CD4-positive, alpha-beta memory T cell (primary cell): ENCODE data around the gene PPP1R8. TPM values are rescaled to one million over a fixed set of nuclear protein-coding genes. Genes with fewer than 3 reads are reported as not detected.
A peak's percentile ranks its signal among the peaks of the same experiment; 100 is the strongest.
"Not testable (repeated sequence)": the region's sequence is repeated elsewhere in the genome, so short reads cannot be mapped to it uniquely, and the experiment has no call there.

Experiments used
- CTCF ChIA-PET: fragments of 350-600 bp; sonication (Branson Sonifier 250); formaldehyde crosslinking; loops from one replicate; lab custom pipeline; 2021; ENCODE audit warnings: inconsistent platforms; ENCODE audit not compliant: partially characterized antibody; lab: Charles Lee
- POLR2A ChIA-PET: fragments of 350-600 bp; sonication (Branson Sonifier 250); formaldehyde crosslinking; loops from one replicate; lab custom pipeline; 2021; ENCODE audit not compliant: partially characterized antibody; lab: Charles Lee
- DNase-seq, 5 donors: peaks; one replicate each; pipeline versions ENCODE4 v3.0.0 to v3.0.0-alpha.2; 2020 to 2022; ENCODE audit warnings: mixed read lengths in 1 of 5
- H3K27ac ChIP-seq: one replicate; pipeline ENCODE4 v1.7.0; 2013; ENCODE audit warnings: low read depth, low read length
- H3K27me3 ChIP-seq: 2 replicates; pipeline ENCODE4 v1.7.0; 2013; ENCODE audit warnings: mild to moderate bottlenecking, low read length, moderate library complexity; ENCODE audit not compliant: insufficient read depth
- H3K36me3 ChIP-seq: 2 replicates; pipeline ENCODE4 v1.7.0; 2013; ENCODE audit warnings: mild to moderate bottlenecking, low read length, moderate library complexity; ENCODE audit not compliant: insufficient read depth
- H3K4me1 ChIP-seq: 2 replicates; pipeline ENCODE4 v1.7.0; 2013; ENCODE audit warnings: mild to moderate bottlenecking, low read length, moderate library complexity; ENCODE audit not compliant: insufficient read depth
- H3K4me3 ChIP-seq, 2 donors: one replicate each; pipeline ENCODE4 v1.7.0; 2013; ENCODE audit warnings: low read length in 2 of 2, mild to moderate bottlenecking in 1 of 2
- H3K9me3 ChIP-seq, 2 donors: one replicate each; pipeline ENCODE4 v1.7.0; 2013; ENCODE audit warnings: low read length in 2 of 2, control low read depth in 1 of 2; ENCODE audit not compliant: control insufficient read depth in 1 of 2
- H3K27ac Mint-ChIP-seq, 7 donors: one replicate each; pipeline ENCODE4 v1.8.0; 2020 to 2021; ENCODE audit warnings: mixed read lengths in 7 of 7, mild to moderate bottlenecking in 6 of 7, inconsistent platforms in 3 of 7, moderate library complexity in 3 of 7
- H3K27me3 Mint-ChIP-seq, 2 donors: one replicate each; pipeline ENCODE4 v1.8.0; 2020 to 2021; ENCODE audit warnings: mixed read lengths in 2 of 2
- H3K36me3 Mint-ChIP-seq, 2 donors: one replicate each; pipeline ENCODE4 v1.8.0; 2020 to 2021; ENCODE audit warnings: mixed read lengths in 2 of 2, inconsistent platforms in 1 of 2, mild to moderate bottlenecking in 1 of 2
- H3K4me1 Mint-ChIP-seq, 4 donors: one replicate each; pipeline ENCODE4 v1.8.0; 2020 to 2021; ENCODE audit warnings: mixed read lengths in 4 of 4, mild to moderate bottlenecking in 1 of 4
- H3K4me3 Mint-ChIP-seq, 8 donors: one replicate each; pipeline ENCODE4 v1.8.0; 2020 to 2021; ENCODE audit warnings: mixed read lengths in 8 of 8, mild to moderate bottlenecking in 7 of 8, moderate library complexity in 6 of 8, inconsistent platforms in 3 of 8
- H3K9me3 Mint-ChIP-seq, 8 donors: one replicate each; pipeline ENCODE4 v1.8.0; 2020 to 2021; ENCODE audit warnings: mixed read lengths in 8 of 8, mild to moderate bottlenecking in 5 of 8, inconsistent platforms in 3 of 8, moderate library complexity in 1 of 8
- intact Hi-C: fragments of 100-400 bp; cut with micrococcal nuclease; formaldehyde crosslinking; loops from one replicate; pipeline ENCODE4 v1.15.1; 2023
- polyA plus RNA-seq, 2 donors: library from polyadenylated mRNA; unstranded; fragments of 300-500 nt; fragmentation: Illumina TruSeq; gene quantifications; one replicate each; pipeline ENCODE4 v1.2.3, GENCODE V29; 2021
- total RNA-seq, 2 experiments: library from RNA; stranded (reverse); gene quantifications; one replicate each; pipeline ENCODE4 v1.2.3, GENCODE V29; 2021

Gene PPP1R8
- total and polyA plus RNA-seq, 4 experiments from 2014 or later = 27.8 to 45.8 (median 40.0) TPM

DNA sequence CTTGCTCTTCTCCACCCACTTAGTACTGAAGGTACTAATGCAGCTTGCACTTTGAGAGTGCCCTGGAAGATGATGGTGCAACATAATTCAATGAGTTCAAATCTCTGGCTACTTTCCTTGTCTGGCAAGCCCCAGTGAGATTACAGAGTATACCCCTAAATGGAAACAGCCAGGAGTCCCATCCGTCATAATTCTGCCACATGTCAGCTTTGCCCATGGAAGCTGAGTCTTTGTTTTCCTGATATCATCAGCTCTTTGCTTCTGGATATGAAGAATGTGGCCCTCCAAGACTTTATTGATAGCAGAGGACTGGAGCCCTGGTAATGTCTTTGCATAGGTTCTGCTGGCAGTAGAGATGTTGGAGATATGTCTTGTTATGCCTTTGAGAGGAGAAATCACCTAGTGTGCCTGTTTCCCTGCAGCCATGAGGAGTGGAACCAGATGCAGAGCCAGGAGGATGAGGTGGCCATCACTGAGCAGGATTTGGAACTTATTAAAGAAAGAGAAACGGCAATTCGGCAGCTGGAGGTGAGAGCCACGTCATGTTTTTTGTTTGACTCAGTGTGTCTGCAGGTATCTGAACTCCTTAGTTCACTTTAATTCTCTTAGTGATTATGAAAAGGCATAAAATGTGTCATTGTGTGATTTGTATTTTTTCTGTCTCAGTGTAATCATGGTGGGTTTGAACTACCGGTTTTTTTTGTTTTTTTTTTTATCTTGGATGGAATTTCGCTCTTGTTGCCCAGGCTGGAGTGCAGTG lies 18.7 kb upstream of the PPP1R8 start:
- Histone ChIP-seq H3K27ac (no peak overlapping the region), H3K4me3 (no peak overlapping the region), H3K36me3 (peaks cover 20% of the 10 kb centered on the region), H3K4me1 (no peaks in the 10 kb centered on the region), H3K27me3 (no peaks in the 10 kb centered on the region), H3K9me3 (no peaks in the 10 kb centered on the region)
- intact Hi-C loops = no loop called here
- no peak for DNase-seq
- no peak overlapping the region for H3K4me3 Mint-ChIP-seq
- CTCF ChIA-PET = interaction anchor here (0.6 kb wide), 1 partner anchor 766 kb away, joined by 3 read pairs; no protein-coding TSS in a partner anchor
- POLR2A ChIA-PET = no interaction called here
- H3K4me1 Mint-ChIP-seq = no peaks in the 10 kb centered on the region
- peaks cover 18 to 38% of the 10 kb centered on the region in 2 donors for H3K36me3 Mint-ChIP-seq
- no peaks in the 10 kb centered on the region for H3K27me3 Mint-ChIP-seq
- peak overlapping the region in 3 of 7 donors; percentile 25 to 66 (median 32) for H3K27ac Mint-ChIP-seq
- H3K9me3 Mint-ChIP-seq = no peaks in the 10 kb centered on the region

DNA sequence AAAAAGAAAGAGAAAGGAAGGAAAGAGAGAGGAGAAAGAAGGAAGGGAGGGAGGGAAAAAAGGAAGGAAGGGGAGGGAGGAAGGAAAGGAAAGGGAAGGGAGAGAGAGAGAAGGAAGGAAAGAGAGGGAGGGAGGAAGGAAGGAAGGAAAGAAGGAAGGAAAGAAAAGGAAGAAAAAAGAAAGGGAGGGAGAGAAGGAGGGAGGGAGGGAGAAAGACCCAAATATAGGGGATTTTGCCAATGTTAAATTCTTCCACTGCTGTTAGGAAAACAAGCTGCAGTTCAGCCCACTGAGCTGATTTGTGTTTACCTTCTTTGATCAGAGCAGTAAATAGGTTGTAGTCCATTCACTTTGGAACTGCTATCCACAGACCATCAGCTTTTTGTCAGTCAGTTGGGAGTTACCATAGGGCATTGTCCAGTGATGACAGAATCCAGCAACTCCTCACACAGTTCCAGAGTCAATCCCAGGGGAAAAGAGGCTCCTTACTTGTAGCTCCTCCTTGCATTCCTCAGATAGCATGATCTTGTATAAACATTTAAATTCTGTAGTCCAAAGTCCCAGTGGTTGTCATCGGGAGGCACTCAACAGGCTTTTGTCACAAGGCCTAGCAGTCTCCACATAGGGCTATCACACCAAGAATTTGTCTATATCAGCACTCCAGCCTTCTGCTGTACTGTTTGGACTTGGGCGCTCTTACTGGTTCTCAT lies 13.5 kb upstream of the PPP1R8 start:
- H3K4me3 ChIP-seq = no peak overlapping the region
- Mint-ChIP-seq H3K27ac (peak overlapping the region in 3 of 7 donors; percentile 22 to 85 (median 59)), H3K4me3 (no peak overlapping the region), H3K27me3 (no peaks in the 10 kb centered on the region), H3K4me1 (no peaks in the 10 kb centered on the region), H3K9me3 (no peaks in the 10 kb centered on the region), H3K36me3 (peaks cover 33 to 52% of the 10 kb centered on the region in 2 donors)
- CTCF ChIA-PET = interaction anchor here (0.5 to 0.6 kb wide), 2 partner anchors 9 to 380 kb away, joined by 3 read pairs; no protein-coding TSS in a partner anchor
- DNase-seq = no peak
- intact Hi-C loops = no loop called here
- H3K36me3 ChIP-seq = peaks cover 34% of the 10 kb centered on the region
- no peaks in the 10 kb centered on the region for H3K27me3 ChIP-seq
- POLR2A ChIA-PET = interaction anchor here (1.0 kb wide), 1 partner anchor 13 kb away, joined by 3 read pairs; the partner anchor contains the start of gene PPP1R8
- no peak overlapping the region for H3K27ac ChIP-seq
- no peaks in the 10 kb centered on the region for H3K9me3 ChIP-seq
- no peaks in the 10 kb centered on the region for H3K4me1 ChIP-seq

DNA sequence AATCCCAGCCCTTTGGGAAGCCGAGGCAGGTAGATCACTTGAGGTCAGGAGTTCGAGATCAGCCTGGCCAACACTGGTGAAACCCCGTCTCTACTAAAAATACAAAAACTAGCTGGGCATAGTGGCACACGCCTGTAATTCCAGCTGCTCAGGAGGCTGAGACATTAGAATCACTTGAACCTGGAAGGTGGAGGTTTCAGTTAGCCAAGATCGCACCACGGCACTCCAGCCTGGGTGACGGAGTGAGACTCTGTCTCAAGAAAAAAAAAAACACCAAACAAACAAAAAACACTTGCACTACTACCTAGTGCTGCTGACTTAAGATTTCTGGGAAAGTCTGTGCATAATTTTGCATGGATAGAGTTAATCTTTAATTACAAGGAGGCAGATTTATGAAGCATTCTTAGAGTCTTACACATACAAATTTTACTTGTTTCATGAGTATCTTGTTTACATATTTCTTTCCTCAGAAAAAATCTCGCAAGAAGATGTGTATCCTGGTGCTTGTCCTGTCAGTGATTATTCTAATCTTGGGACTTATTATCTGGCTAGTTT lies 8.7 kb upstream of the PPP1R8 start:
- no peaks in the 10 kb centered on the region for H3K9me3 Mint-ChIP-seq
- Histone ChIP-seq H3K36me3 (peaks cover 17% of the 10 kb centered on the region), H3K4me3 (no peak overlapping the region), H3K27me3 (no peaks in the 10 kb centered on the region), H3K27ac (no peak overlapping the region), H3K4me1 (no peaks in the 10 kb centered on the region), H3K9me3 (no peaks in the 10 kb centered on the region)
- intact Hi-C loops = no loop called here
- H3K36me3 Mint-ChIP-seq = peaks cover 24 to 48% of the 10 kb centered on the region in 2 donors
- DNase-seq = no peak
- H3K27ac Mint-ChIP-seq = peak overlapping the region in 1 of 7 donors; percentile 37
- CTCF ChIA-PET = no interaction called here
- POLR2A ChIA-PET = no interaction called here
- no peaks in the 10 kb centered on the region for H3K4me1 Mint-ChIP-seq
- no peak overlapping the region for H3K4me3 Mint-ChIP-seq
- H3K27me3 Mint-ChIP-seq = no peaks in the 10 kb centered on the region

DNA sequence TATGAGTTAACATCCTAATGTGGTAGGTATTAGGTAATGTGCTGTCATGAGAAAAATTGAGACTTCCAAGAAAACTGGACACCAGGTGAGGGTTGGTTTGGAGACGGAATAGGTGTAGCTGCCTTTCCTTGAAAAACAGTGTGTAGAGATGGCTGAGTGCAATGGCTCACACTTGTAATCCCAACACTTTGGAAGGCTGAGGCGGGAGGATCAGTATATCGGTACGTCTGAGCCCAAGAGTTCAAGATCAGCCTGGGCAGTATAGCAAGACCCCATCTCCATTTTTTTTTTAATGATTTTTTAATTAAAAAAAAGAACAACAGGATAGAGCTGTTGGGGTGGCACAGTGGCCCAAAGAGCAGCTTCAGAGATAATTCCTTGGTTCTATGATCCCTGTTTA lies 6.8 kb upstream of the PPP1R8 start:
- no peak overlapping the region for H3K4me3 Mint-ChIP-seq
- Histone ChIP-seq H3K27ac (no peak overlapping the region), H3K4me1 (no peaks in the 10 kb centered on the region), H3K36me3 (peaks cover 9% of the 10 kb centered on the region), H3K9me3 (no peaks in the 10 kb centered on the region), H3K4me3 (no peak overlapping the region), H3K27me3 (no peaks in the 10 kb centered on the region)
- intact Hi-C loops = no loop called here
- H3K36me3 Mint-ChIP-seq = peaks cover 19 to 39% of the 10 kb centered on the region in 2 donors
- ChIA-PET CTCF (no interaction called here), POLR2A (no interaction called here)
- no peak overlapping the region for H3K27ac Mint-ChIP-seq
- no peaks in the 10 kb centered on the region for H3K27me3 Mint-ChIP-seq
- no peak for DNase-seq
- no peaks in the 10 kb centered on the region for H3K9me3 Mint-ChIP-seq
- no peaks in the 10 kb centered on the region for H3K4me1 Mint-ChIP-seq

DNA sequence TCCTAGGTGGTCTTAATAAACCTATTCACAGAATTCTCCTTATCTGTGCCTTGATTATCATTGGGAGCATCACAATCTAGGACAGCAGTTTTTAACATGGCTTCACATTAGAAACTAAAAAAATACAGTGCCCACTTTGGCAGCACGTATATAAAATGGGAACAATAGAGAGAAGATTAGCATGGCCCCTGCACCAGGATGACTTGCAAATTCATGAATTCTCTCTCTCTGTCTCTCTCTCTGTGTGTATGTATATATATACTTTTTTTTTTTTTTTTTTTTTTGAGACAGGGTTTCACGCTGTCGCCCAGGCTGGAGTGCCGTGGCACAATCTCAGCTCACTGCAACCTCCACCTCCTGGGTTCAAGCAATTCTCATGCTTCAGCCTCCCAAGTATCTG lies 6.2 kb upstream of the PPP1R8 start:
- Mint-ChIP-seq H3K36me3 (peaks cover 15 to 36% of the 10 kb centered on the region in 2 donors), H3K4me3 (no peak overlapping the region), H3K27ac (no peak overlapping the region), H3K9me3 (no peaks in the 10 kb centered on the region), H3K4me1 (no peaks in the 10 kb centered on the region), H3K27me3 (no peaks in the 10 kb centered on the region)
- DNase-seq = no peak
- Histone ChIP-seq H3K36me3 (peaks cover 3% of the 10 kb centered on the region), H3K9me3 (no peaks in the 10 kb centered on the region), H3K4me3 (no peak overlapping the region), H3K27ac (no peak overlapping the region), H3K4me1 (no peaks in the 10 kb centered on the region), H3K27me3 (no peaks in the 10 kb centered on the region)
- POLR2A ChIA-PET = no interaction called here
- intact Hi-C loops = no loop called here
- CTCF ChIA-PET = no interaction called here

DNA sequence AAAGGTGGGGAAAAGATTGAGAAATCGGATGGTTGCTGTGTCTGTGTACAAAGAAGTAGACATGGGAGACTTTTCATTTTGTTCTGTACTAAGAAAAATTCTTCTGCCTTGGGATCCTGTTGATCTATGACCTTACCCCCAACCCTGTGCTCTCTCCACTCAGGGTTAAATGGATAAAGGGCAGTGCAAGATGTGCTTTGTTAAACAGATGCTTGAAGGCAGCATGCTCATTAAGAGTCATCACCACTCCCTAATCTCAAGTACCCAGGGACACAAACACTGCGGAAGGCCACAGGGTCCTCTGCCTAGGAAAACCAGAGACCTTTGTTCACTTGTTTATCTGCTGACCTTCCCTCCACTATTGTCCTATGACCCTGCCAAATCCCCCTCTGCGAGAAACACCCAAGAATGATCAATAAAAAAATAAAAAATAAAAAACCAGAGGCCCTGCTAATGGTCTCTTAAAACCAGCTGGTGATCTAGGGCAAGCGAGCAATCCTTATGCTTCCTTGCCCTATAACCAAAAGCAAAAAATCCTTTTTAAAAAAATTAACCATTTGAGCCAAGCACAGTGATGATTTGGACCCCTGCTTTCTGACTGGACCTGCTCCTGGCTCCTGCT lies 1.1 kb upstream of the PPP1R8 start:
- ChIA-PET CTCF (interaction anchor here (2.0 kb wide), 1 partner anchor 160 kb away, joined by 5 read pairs; no protein-coding TSS in a partner anchor), POLR2A (interaction anchor here (1.9 to 3.5 kb wide), 4 partner anchors 56 to 1352 kb away, joined by 4 to 30 read pairs (median 14); partner anchors contain the start of genes FAM76A, SRSF4 and STX12)
- H3K27me3 ChIP-seq, H3K9me3 ChIP-seq, H3K27me3 Mint-ChIP-seq, DNase-seq, H3K9me3 Mint-ChIP-seq, intact Hi-C loops, H3K27ac ChIP-seq, H3K4me3 ChIP-seq: not testable (repeated sequence)
- peak overlapping the region; percentile 76 to 97 (median 93) for H3K27ac Mint-ChIP-seq
- peak overlapping the region; percentile 93 to 97 (median 94) for H3K4me3 Mint-ChIP-seq
- H3K36me3 Mint-ChIP-seq = peaks cover 0 to 29% of the 10 kb centered on the region in 2 donors
- peaks cover 16% of the 10 kb centered on the region for H3K36me3 ChIP-seq
- peaks cover 15 to 39% (median 26%) of the 10 kb centered on the region in 4 donors for H3K4me1 Mint-ChIP-seq
- H3K4me1 ChIP-seq = peaks cover 30% of the 10 kb centered on the region
